Stimulated activated CD8-positive, alpha-beta memory T cell treated with anti-CD3 and anti-CD28 coated beads, Interleukin-7, amount 100 ng/mL, for 4 hours (primary cell): ENCODE data around the gene KANK2.
"Not testable (repeated sequence)": the region's sequence is repeated elsewhere in the genome, so short reads cannot be mapped to it uniquely, and the experiment has no call there.

Experiments
- DNase-seq, 2 donors: peaks; one replicate each; pipeline ENCODE4 v3.0.0-alpha.2; 2020; ENCODE audit warnings: low read depth in 2 of 2

Gene KANK2

GRCh38 chr19:11196406-11197287, 698 bp downstream of the KANK2 start:
- DNase-seq = no peak

GRCh38 chr19:11195681-11196080, 1.7 kb downstream of the KANK2 start:
- DNase-seq = no peak

- DNase-seq = no peak
Observed at GRCh38 chr19:11194656-11195558, 2.4 kb downstream of the KANK2 start.

DNA sequence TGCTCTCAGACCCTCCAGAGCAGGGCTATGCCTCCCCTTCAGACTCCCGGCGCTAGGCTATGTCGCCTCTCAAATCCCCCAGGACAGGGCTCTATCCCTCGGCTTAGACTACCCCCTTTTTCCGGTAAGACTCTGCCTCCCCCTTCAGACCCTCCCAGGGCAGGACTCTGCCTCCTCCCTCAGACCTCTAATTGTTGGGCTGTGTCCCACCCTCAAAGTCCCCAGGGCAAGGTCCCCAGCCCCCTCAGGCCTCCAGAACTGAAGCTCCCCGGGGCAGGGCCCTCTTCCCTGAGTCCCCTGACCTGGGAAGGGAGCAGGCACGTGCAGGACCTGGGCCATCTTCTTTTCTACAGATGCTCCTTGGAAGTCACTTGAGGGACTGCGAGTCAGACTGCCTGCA, 3.2 kb downstream of the KANK2 start:
- no peak for DNase-seq

DNA sequence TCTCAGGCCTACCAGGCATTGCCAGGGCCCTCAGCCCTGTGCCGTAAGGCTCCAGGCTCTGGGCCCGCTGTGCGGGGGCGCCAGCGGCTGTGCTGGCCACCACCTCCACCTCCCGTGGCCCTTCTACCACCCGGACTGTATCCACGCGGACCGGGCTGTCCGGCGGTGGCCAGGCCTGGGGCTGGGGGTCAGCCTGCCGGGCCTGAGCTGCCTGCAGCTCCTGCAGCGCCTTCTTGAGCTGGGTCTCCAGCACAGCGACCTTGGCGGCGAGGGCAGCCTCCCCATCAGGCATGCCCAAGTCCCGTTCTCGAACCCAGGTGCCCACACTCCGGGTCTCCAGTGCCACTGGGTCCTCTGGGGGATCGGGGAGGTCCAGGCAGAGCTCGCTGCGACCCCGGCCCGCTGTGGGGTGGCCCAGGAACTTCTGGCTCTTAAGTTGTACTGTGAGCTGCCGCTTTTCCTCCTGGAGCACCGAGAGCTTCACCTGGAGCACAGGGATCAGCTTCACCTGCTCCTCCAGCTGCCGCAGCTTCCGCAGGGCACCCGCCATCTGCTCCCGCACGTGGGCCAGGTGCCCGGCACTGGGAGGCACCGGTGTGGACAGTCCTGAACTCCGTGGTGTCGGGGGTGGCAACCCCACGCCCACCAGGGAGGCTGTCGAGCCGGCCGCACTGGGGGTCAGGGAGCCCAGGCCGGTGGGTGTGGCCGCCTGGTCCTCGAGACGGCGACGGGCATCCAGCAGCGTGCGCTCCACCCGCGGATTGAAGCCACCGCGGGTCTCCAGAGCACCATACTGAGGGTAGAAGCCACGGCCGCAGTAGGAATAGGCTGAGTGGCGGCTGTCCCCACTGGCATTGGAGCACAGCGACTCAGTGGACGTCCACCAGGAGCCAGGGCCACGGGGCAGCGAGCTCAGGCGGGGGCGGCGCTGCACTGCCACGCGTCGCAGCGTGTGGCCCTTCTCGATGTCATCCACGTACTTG, 4.1 kb downstream of the KANK2 start:
- no peak for DNase-seq

DNA sequence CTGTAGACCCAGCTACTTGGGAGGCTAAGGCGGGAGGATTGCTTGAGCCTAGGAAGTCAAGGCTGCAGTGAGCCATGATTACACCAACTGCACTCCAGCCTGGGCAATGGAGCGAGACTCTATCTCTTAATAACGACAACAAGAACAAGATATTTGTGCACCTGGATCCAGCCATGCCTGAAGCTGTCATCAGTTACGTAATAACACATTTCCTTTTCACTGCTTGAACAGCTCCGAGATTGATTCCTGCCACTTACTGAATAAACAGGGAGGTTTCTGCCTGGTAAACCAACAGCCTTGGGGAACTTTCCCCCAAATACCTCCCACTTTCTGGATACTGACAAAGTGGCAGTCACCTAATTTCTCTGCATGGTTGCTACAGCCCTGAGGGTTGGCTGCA, 5.4 kb downstream of the KANK2 start:
- no peak for DNase-seq

DNA sequence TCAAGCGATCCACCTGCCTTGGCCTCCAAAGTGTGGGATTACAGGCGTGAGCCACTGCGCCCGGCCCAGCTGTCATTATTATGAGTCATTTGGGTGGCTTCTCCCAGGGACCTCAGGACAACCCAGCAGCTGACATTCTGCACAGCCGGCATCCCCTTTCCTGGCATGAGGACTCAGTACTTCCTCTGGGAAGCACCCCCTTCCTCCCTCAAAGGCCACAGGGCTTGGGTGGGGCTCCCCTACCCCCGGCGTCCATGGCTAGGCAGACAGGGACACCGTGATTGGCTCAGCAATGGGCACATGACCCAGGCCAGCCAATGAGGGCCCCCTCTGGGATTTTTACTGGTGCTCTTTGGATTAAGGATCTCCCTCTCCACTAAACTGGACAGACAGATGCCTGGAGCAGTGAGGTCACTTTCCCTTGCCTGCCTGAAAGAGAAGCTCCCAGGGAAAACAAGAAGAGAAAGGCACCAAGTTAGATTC, 6.0 kb downstream of the KANK2 start:
- DNase-seq = no peak

GRCh38 chr19:11190501-11190900, 6.8 kb downstream of the KANK2 start:
- DNase-seq = no peak

- DNase-seq = no peak
Observed at GRCh38 chr19:11187441-11187840, 9.9 kb downstream of the KANK2 start.

- no peak for DNase-seq
Observed at GRCh38 chr19:11182994-11183393, 14.4 kb downstream of the KANK2 start.

- DNase-seq = no peak
Observed at GRCh38 chr19:11181488-11181887, 15.9 kb downstream of the KANK2 start.

DNA sequence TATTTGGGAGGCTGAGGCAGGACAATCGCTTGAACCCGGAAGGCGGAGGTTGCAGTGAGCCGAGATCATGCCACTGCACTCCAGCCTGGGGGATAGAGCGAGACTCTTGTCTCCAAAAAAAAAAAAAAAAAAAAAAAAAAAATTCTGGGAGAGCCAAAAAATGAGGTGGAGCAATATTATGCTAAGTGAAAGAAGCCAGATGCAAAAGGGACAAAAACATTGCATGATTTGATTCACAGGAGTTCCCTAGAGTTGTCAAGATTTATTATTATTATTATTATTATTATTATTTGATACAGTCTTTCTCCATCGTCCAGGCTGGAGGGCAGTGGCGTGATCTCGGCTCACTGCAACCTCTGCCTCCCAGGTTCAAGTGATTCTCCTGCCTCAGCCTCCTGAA, 16.4 kb downstream of the KANK2 start:
- not testable (repeated sequence) for DNase-seq

GRCh38 chr19:11180346-11180745, 17.0 kb downstream of the KANK2 start:
- DNase-seq = no peak

DNA sequence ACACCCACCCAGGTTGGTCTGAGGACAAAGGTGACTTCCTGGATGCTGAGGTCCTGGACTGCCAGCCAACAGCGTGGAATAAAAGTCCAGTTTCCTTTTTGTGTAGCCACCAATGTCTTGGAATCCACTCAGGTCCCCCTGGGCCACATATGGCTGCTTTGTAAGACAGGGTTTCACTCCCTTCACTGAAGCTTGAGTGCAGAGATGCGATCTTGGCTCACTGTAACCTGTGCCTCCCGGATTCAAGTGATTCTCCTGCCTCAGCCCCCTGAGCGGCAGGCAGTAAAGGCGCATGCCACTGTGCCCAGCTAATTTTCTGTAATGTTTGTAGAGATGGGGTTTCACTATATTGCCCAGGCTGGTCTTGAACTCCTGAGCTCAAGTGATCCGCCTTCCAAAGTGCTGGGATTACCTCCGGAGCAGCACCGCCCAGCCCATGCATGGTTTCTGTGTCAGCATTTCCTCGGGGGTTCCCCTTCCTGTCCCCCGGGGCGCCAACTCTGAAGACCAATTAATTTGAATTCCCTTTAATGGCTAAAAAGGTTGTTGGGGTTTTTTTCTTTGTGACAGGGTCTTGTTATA, 17.5 kb downstream of the KANK2 start:
- DNase-seq = no peak

GRCh38 chr19:11179145-11179465, 18.2 kb downstream of the KANK2 start:
- not testable (repeated sequence) for DNase-seq

- no peak for DNase-seq
Observed at GRCh38 chr19:11177592-11177991, 19.8 kb downstream of the KANK2 start.

DNA sequence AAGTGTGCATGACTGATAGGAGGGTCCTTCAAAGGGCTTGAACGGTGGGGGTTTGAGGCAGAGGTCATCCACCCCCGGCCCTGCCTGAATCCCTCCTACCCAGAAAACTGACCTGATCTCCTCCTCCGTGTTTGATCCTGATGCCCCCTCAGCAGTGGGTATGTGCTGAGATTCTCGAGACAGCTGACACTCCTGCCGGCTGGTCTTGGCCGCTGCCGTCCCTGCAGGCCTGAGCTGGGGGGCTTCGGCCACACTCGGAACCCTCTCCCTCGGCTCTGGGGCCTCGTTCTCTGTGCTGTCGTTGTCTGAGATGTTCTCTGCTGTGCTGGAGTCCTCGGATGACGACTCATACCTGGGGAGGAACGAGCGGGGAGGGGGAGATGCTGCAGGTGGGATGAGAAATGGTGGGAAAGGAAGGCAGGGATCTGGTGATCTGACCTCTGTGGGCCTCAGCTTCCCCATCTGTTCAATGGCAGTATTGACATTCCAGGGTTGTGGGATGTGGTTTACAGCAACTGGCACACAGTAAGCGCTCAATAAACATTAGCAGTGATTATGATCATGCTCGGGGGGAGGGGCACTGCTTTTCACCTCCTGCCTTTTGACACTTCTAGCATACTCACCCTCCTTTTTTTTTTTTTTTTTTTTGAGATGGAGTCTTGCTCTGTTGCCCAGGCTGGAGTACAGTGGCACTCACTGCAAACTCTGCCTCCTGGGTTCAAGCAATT, 20.7 kb downstream of the KANK2 start:
- no peak for DNase-seq

GRCh38 chr19:11175920-11176319, 21.4 kb downstream of the KANK2 start:
- DNase-seq = no peak

- no peak for DNase-seq
Observed at GRCh38 chr19:11174336-11174735, 23.0 kb downstream of the KANK2 start.

- DNase-seq = no peak
Observed at GRCh38 chr19:11173516-11174155, 23.7 kb downstream of the KANK2 start.
